Hematopoietic multipotent progenitor cell treated with erythropoietin and hydrocortisone succinate and interleukin-3 and kit ligand, for 15 days (in vitro differentiated cells): ENCODE measurements around the gene CIB1.

Experiments
- DNase-seq: peaks from one replicate; pipeline ENCODE4 v3.0.0-alpha.2; 2015; ENCODE audit warnings: low spot score

Gene CIB1

GRCh38 chr15:90240856-90241255 lies 7.1 kb upstream of the CIB1 start:
- DNase-seq, result no peak

GRCh38 chr15:90239371-90239770 lies 5.6 kb upstream of the CIB1 start:
- no peak for DNase-seq

GRCh38 chr15:90234096-90234988 lies 601 bp upstream of the CIB1 start, which contains the start of gene GDPGP1:
Gene GDPGP1 (plus strand): TSS chr15:90234209. CDS start chr15:90240909, 6,700 bp downstream.
- no peak for DNase-seq

DNA sequence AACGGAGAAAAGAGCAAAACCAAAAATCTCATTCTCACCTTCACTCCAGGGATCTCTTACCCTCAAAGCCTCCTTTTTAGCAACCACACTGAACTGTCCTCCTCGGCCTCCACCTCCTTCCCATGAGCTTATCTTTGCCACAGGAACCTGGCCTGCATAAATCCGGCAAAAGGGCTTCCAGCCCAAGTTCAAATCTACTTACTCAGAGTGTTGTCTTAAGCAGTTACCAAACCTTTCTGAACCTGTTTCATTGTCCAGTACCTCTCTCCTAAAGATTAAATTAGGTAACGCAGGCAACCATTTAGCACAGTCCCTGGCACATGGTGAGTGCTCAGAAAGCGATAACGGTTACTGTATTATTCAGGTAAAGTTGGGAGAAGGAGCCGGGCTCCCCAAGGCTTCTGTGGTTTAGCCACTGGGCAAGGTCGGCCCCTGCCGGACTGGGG lies 777 bp downstream of the CIB1 start:
- DNase-seq, result no peak

- no peak for DNase-seq
These were observed 1.5 kb downstream of the CIB1 start for GRCh38 chr15:90232196-90232595.

DNA sequence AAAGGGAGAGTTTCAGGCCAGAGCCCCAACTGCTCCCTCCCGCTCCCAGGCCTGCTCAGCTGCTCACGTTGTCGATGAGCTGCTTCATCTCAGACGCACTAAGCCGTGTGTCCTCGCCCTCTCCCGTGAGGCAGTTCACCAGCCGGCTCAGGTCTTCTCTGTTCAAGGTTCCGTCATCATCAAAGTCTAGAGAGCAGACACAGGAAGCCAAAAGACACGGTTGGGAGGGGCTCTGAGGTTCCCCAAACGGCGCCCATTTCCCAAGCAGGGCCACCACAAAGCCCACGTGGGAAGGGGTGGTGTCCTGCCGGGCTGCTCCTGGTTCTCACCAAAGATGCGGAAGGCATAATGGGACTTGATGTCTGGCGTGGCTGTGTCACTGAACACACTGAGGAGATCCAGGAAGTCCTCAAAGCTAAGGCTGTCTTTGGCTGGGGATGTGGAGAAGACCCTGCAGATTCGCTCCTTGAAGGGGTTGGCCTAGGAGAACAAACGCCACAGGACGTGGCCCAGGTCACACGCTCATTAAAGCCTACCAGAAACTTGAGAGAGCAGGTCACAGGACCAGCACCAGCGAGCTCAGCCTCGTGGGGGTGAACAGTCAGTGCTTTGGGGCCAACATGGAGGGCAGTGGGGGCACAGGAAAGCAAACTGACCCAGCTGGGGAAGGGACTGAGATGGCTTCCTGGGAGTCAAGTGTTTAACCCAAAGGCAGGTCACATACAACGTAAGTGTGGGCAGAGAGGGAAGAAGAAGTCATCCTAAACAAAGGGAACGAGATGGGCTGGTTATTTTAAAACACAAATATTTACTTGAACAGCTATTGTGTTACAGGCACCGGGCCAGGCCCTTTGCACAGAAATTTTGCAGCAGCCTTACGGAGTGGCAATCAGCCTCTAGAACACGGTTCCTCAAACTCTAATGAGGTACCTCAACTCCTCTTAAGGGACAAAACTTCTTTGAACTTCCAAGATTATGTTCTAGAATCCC lies 2.4 kb downstream of the CIB1 start:
- DNase-seq, result no peak

GRCh38 chr15:90230610-90231009 lies 3.1 kb downstream of the CIB1 start:
- DNase-seq, result no peak

DNA sequence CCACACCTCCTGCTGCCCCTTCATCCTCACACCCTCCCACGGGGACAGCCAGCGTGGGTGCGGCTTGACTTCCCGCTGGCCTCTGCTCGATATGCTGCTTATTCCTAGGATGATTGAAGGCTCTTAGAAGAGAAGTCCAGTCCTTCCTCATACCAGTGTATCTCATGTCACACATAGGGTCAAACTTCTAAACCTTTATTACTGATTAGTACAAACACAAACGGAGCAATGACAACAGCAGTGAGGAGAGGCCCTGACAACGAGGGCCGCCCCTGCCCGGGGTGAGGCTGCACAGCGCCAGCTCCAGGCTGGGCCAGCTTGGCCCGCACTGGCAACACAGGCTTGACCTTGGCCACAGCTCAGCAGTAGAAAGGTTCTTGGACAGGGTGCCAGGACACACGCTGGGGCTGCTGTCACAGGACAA lies 3.7 kb downstream of the CIB1 start:
- no peak for DNase-seq

GRCh38 chr15:90228960-90229359 lies 4.8 kb downstream of the CIB1 start:
- DNase-seq, result no peak

DNA sequence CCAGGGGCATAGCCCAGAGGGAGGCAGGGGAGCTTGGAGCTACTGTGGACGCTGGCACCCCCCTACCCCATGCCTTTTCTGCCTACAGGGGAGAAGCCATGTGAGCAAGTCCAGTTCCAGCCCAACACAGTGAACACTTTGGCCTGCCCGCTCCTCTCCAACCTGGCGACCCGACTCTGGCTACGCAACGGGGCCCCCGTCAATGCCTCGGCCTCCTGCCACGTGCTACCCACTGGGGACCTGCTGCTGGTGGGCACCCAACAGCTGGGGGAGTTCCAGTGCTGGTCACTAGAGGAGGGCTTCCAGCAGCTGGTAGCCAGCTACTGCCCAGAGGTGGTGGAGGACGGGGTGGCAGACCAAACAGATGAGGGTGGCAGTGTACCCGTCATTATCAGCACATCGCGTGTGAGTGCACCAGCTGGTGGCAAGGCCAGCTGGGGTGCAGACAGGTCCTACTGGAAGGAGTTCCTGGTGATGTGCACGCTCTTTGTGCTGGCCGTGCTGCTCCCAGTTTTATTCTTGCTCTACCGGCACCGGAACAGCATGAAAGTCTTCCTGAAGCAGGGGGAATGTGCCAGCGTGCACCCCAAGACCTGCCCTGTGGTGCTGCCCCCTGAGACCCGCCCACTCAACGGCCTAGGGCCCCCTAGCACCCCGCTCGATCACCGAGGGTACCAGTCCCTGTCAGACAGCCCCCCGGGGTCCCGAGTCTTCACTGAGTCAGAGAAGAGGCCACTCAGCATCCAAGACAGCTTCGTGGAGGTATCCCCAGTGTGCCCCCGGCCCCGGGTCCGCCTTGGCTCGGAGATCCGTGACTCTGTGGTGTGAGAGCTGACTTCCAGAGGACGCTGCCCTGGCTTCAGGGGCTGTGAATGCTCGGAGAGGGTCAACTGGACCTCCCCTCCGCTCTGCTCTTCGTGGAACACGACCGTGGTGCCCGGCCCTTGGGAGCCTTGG lies 5.6 kb downstream of the CIB1 start:
- no peak for DNase-seq

- DNase-seq, result no peak
These were observed 6.4 kb downstream of the CIB1 start for GRCh38 chr15:90227336-90227735.

GRCh38 chr15:90225504-90226234 lies 8.1 kb downstream of the CIB1 start:
- DNase-seq, result no peak

- DNase-seq, result no peak
These were observed 8.7 kb downstream of the CIB1 start for GRCh38 chr15:90225047-90225446.

DNA sequence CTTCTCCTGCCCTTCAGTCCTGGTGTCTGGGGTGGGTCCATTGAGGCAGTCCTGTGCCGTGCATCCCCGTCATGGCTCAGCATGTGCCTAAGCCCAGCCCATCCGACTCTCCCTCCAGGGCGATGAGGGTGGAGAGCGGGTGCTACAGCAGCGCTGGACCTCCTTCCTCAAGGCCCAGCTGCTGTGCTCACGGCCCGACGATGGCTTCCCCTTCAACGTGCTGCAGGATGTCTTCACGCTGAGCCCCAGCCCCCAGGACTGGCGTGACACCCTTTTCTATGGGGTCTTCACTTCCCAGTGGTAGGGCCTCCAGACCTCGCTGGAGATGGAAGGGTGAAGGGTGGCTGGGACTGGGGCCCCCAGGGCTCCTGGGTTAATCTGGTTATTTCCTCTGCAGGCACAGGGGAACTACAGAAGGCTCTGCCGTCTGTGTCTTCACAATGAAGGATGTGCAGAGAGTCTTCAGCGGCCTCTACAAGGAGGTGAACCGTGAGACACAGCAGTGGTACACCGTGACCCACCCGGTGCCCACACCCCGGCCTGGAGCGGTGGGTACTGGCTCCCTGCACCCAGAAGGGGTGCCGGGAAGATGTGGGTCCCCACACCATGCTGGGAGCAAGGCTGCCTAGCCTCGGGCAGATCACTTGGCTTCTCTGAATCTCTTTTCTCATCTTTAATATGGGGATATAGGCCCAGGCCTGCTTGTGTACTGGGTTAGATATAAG lies 10.1 kb downstream of the CIB1 start:
- DNase-seq, result no peak

DNA sequence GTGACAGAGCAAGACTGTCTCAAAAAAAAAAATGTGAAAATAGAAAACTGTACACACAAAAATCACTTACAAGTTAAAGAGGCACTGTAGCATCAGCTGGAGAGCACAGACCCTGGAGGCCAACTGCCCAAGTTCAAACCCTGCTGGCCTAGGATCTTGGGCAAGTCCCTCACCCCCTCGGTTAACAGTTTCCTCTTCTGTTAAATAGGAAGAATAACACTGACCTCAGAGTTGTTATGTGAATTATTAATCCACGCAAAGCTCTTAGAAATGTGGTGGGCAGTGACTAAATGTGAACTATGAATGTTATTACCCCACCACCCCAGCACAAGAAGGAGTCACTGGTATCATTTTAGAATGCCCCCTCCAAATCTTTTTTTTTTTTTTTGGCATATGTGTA lies 11.2 kb downstream of the CIB1 start:
- no peak for DNase-seq

- peak; percentile 78 for DNase-seq
These were observed 12.4 kb downstream of the CIB1 start for GRCh38 chr15:90221246-90221900.

DNA sequence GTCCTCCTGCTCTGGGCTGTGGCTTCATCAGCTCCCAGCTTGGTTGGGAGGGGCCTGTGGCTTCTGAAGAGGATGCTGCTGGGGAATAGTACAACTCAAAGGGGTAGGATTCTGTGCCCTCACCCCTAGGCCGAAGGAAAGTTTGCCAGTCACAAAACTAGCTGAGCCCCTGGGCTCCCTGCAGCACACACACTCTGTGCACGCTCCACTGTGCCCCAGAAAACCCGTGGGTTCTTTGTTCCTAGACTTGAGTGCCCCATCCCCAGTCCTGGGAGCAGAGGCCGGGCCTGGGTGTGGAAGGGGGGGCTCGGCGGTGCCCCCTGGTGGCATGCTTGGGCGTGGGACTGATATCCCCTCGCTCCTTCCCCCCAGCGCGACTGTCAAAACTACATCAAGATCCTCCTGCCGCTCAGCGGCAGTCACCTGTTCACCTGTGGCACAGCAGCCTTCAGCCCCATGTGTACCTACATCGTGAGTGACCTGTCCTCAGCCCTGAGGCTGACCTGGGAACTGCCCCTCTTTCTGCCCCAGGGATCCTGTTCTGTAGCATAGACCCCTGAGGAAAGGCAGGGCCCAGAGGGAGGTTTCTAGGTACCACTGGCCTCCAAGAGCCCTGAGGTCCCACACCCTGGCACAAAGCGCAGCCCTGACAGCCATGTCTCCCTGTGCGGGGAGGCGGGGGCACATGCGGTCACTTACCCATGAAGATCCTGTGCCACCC lies 14.2 kb downstream of the CIB1 start:
- DNase-seq, result peak; percentile 67

DNA sequence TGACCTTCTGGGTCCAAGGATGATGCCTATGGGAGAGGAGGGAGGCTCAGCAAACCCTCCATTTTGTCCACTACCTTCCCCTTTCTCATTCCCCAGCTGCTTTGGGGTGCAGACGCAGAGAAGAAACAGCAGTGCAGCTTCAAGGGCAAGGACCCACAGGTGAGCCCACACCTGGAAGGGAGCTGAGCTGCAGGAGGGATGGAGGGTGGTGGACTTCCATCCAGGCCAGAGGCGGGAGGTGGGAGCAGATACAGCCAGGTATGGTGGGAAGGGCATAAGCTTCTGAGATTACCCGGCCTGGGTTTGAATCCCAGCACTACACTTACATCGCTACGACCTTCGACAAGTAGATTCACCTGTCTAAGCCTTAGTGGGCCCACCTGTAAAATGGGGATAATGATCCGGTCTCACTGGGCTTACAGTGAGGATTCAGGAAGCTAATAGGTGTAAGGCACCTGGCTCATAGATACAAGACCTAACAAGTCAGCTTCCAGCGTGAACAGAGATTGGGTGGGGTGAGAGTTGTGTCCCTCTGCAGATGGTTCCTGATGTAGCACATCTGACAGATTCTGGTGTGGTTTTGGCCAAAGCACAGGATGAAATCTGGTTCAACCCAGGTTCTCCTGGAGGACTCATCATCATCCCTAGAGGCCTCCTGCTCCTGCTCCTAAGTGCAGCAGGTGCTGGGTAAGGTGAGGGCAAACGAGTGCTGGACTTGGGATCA lies 15.9 kb downstream of the CIB1 start:
- DNase-seq, result no peak
